Thyroid gland (tissue), 4 donors: ENCODE measurements around the gene FGGY. TPM values are rescaled to one million over a fixed set of nuclear protein-coding genes. Genes with fewer than 3 reads are reported as not detected.
"Not testable (repeated sequence)": the region's sequence is repeated elsewhere in the genome, so short reads cannot be mapped to it uniquely, and the experiment has no call there.

ENCODE experiments used
- DNase-seq, 2 donors: peaks; one replicate each; pipeline ENCODE4 v3.0.0-alpha.2; 2019
- H3K27ac ChIP-seq, 3 donors: fragments of 200-600 bp; sonication (generic); 1 replicate in 2 of 3; 2 replicates in 1 of 3; pipeline ENCODE4 v1.5.1; 2016 to 2019; ENCODE audit warnings: mild to moderate bottlenecking in 1 of 3, moderate library complexity in 1 of 3
- H3K27me3 ChIP-seq: fragments of 200-600 bp; sonication (generic); one replicate; pipeline ENCODE4 v1.5.1; 2019
- H3K36me3 ChIP-seq, 2 donors: fragments of 200-600 bp; sonication (generic); one replicate each; pipeline ENCODE4 v1.5.1; 2016 to 2019
- H3K4me1 ChIP-seq, 2 donors: fragments of 200-600 bp; sonication (generic); one replicate each; pipeline ENCODE4 v1.5.1; 2017 to 2019
- H3K4me3 ChIP-seq, 3 donors: fragments of 200-600 bp; sonication (generic); replicated peaks in 1 of 3; 1 replicate in 2 of 3; 2 replicates in 1 of 3; pipeline ENCODE4 v1.5.1; 2016; ENCODE audit warnings: mild to moderate bottlenecking in 1 of 3
- H3K9me3 ChIP-seq: fragments of 200-600 bp; sonication (generic); one replicate; pipeline ENCODE4 v1.5.1; 2017
- POLR2A ChIP-seq, 2 donors: fragments of 450-650 bp; IDR thresholded peaks; one replicate each; pipeline ENCODE4 v1.6.1; 2017; ENCODE audit warnings: antibody characterized with exemption in 2 of 2, mild to moderate bottlenecking in 2 of 2, moderate library complexity in 1 of 2
- WGBS, 2 donors: methylation state at CpG; one replicate each; pipeline ENCODE4 v1.1.5; 2017; 5-methylcytosine and 5-hydroxymethylcytosine counted together
- intact Hi-C: fragments of 100-400 bp; cut with DNase I; formaldehyde crosslinking; loops from one replicate; pipeline ENCODE4 v1.15.1; 2023
- total RNA-seq, 4 donors: library from RNA; depleted of rRNA; stranded (reverse); fragments of >200 nt; gene quantifications; one replicate each; pipeline ENCODE4 v1.2.3, GENCODE V29; 2016
- TF ChIP-seq, protein P1 (sequence below), 6 experiments: fragments of 200-600 bp in 3 of 6; fragments of 450-650 bp in 3 of 6; sonication (generic) in 3 of 6; IDR thresholded peaks; one replicate each; pipeline ENCODE4 v1.5.1; 2016 to 2019; ENCODE audit warnings: antibody characterized with exemption in 6 of 6, mild to moderate bottlenecking in 2 of 6, inconsistent platforms in 1 of 6, moderate library complexity in 1 of 6

Gene FGGY
- total RNA-seq, 4 donors from 2014 or later, result 24.6 to 46.1 (median 36.4) TPM

DNA sequence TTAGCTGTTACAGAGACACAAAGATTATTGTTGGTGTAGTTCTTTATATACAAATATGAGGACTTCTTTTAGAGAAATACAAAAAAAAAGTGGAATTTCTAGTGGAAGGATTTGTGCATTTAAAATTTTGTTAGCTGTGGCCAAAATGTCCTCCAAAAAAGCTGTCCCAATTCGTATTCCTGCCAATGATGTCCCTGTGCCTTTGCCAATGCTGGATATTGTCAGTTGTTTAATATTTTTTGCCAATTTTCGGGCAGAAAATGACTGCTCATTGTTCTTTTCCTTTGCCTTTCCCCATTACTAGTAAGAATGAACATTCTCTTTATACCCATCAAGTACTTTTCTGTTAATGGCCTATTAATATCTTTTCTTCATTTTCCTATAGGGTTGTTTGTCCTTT lies 407.8 kb downstream of the FGGY start:
- H3K9me3 ChIP-seq, result no peaks in the 10 kb centered on the region
- intact Hi-C loops, result loop anchor here (10.0 kb wide), 1 partner anchor 960 kb away; no protein-coding TSS in a partner anchor
- H3K4me3 ChIP-seq, result no peak overlapping the region
- peaks cover 4 to 33% of the 10 kb centered on the region in 2 donors for H3K4me1 ChIP-seq
- DNase-seq, result no peak
- WGBS, 2 donors, result 72 to 87% methylated on average over 2 of the region's 2 CpGs
- peak overlapping the region in 2 of 3 donors; percentile 17 to 33 for H3K27ac ChIP-seq
- no peak for TF ChIP-seq POLR2A (IDR thresholded peaks at IDR 0.05)
- TF ChIP-seq, protein P1, sequence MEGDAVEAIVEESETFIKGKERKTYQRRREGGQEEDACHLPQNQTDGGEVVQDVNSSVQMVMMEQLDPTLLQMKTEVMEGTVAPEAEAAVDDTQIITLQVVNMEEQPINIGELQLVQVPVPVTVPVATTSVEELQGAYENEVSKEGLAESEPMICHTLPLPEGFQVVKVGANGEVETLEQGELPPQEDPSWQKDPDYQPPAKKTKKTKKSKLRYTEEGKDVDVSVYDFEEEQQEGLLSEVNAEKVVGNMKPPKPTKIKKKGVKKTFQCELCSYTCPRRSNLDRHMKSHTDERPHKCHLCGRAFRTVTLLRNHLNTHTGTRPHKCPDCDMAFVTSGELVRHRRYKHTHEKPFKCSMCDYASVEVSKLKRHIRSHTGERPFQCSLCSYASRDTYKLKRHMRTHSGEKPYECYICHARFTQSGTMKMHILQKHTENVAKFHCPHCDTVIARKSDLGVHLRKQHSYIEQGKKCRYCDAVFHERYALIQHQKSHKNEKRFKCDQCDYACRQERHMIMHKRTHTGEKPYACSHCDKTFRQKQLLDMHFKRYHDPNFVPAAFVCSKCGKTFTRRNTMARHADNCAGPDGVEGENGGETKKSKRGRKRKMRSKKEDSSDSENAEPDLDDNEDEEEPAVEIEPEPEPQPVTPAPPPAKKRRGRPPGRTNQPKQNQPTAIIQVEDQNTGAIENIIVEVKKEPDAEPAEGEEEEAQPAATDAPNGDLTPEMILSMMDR (IDR thresholded peaks at IDR 0.05), result no peak
- no peaks in the 10 kb centered on the region for H3K27me3 ChIP-seq
- no peaks in the 10 kb centered on the region for H3K36me3 ChIP-seq

DNA sequence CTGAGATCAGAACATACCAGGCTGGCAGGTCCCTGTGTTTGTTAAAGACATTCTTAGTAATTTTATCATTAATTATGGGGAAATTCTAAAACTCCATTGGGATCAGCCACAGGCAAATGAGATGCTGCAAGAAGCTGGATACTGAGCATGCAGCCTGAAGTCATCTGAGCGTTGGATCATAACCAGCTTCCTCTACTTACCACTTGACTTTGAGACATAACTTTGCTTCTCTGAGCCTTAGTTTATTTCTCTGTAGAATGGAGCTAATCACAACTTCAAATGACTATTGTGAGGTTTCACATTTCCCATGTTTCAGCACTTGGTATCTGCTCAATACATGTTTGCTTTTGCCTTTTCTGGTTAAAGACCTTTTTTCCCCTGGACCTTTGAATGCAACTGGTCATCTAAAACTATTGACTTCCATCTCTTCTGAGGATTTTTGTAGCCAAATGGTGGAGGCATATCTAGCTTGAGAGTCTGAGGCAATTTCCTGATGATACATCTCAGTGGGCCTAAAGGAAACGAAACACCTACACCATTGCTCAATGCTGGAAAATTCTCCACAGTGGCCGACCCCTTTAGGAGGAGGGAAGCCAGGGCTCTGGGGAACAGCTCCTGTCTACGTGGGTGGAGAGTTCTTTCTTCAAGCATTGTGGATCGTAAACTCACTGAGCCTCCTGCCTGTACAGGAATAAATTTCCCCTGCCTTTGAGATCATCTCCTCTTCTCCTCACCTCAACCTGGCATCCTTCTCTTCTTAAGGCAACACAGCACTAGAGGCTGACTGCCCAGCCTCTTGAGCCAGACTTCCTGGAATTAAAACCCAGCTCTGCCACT lies 408.8 kb downstream of the FGGY start:
- no peaks in the 10 kb centered on the region for H3K36me3 ChIP-seq
- H3K27ac ChIP-seq, result peak overlapping the region in 2 of 3 donors; percentile 10 to 33
- peaks cover 4 to 33% of the 10 kb centered on the region in 2 donors for H3K4me1 ChIP-seq
- TF ChIP-seq, protein P1 (IDR thresholded peaks at IDR 0.05), result no peak
- TF ChIP-seq POLR2A (IDR thresholded peaks at IDR 0.05), result no peak
- 49 to 67% methylated on average over 5 of the region's 5 CpGs for WGBS, 2 donors
- H3K4me3 ChIP-seq, result no peak overlapping the region
- no peaks in the 10 kb centered on the region for H3K9me3 ChIP-seq
- intact Hi-C loops, result loop anchor here (10.0 kb wide), 1 partner anchor 961 kb away; no protein-coding TSS in a partner anchor
- no peaks in the 10 kb centered on the region for H3K27me3 ChIP-seq
- peak in 1 of 2 donors; percentile 9 for DNase-seq

DNA sequence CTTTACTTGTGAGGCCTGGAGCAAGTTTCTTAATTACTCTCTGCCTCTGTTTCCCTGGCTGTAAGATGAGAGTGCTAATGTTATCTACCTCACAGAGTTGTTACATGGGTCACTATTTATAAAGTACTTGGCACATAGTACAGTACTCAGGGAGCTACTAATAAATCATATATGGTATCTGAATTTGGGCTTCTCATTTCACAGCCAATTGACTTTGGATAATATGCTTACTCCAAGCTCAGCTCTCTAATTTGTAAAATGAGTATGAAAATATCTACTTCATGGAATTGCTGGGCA lies 409.4 kb downstream of the FGGY start:
- no peak for TF ChIP-seq POLR2A (IDR thresholded peaks at IDR 0.05)
- TF ChIP-seq, protein P1 (IDR thresholded peaks at IDR 0.05), result no peak
- Histone ChIP-seq H3K36me3 (no peaks in the 10 kb centered on the region), H3K27ac (peak overlapping the region in 2 of 3 donors; percentile 6 to 10), H3K4me3 (no peak overlapping the region), H3K27me3 (no peaks in the 10 kb centered on the region), H3K4me1 (peaks cover 4 to 33% of the 10 kb centered on the region in 2 donors), H3K9me3 (no peaks in the 10 kb centered on the region)
- intact Hi-C loops, result loop anchor here (10.0 kb wide), 1 partner anchor 961 kb away; no protein-coding TSS in a partner anchor
- no peak for DNase-seq

DNA sequence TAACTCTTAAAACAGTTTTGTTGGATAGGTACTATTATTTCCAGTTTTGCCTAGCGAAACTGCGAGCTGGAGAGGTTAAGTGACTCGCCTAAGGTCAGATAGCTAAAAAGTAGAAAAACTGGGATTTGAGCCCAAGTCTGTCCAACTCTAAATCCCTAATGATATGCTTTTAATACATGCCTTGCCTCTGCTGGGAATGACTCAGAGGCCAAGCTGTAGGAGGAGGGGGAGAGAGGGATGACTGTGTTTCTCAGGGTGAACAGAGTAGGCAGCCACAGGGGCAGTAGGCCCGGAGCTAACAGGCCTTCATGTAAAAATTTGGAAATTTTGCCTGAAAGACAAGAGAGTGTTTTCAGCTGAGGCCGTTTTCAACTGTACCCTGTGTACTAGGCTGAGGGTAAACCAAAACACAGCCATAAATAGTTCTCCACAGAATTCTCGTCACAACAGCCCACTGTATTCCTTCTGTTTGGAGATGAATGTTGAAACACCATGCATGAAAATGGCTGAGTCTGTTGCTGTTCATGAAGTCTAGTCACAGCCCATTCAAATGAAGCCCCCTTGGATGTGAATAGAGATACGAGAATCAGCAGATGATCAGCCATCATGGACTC lies 410.4 kb downstream of the FGGY start:
- Histone ChIP-seq H3K9me3 (no peaks in the 10 kb centered on the region), H3K4me1 (peaks cover 4 to 33% of the 10 kb centered on the region in 2 donors), H3K27ac (peak overlapping the region in 1 of 3 donors; percentile 6), H3K4me3 (no peak overlapping the region), H3K27me3 (no peaks in the 10 kb centered on the region), H3K36me3 (no peaks in the 10 kb centered on the region)
- no peak for DNase-seq
- 80 to 85% methylated on average over 7 of the region's 7 CpGs for WGBS, 2 donors
- intact Hi-C loops, result loop anchor here (10.0 kb wide), 1 partner anchor 962 kb away; no protein-coding TSS in a partner anchor
- TF ChIP-seq POLR2A (IDR thresholded peaks at IDR 0.05), result no peak
- TF ChIP-seq, protein P1 (IDR thresholded peaks at IDR 0.05), result no peak

DNA sequence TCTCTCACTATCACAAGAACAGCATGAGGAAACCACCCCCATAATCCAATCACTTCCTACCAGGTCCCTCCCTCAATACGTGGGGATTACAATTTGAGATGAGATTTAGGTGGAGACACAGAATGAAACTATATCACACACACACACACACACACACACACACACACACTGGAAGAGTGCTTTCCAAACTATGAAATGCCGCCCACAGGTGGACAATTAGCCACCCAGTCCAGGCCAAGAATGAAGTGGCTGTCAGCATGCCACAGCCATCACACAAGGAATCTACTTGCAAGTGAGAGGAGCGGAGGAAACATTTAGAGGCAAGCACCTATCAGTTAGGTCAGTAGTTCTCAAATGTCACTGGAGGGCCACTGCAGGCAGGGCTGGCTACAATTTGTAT lies 412.4 kb downstream of the FGGY start:
- peaks cover 4 to 25% of the 10 kb centered on the region in 2 donors for H3K4me1 ChIP-seq
- intact Hi-C loops, result loop anchor here (10.0 kb wide), 1 partner anchor 965 kb away; no protein-coding TSS in a partner anchor
- H3K27ac ChIP-seq, result no peak overlapping the region
- 88 to 94% methylated on average over 3 of the region's 3 CpGs for WGBS, 2 donors
- H3K36me3 ChIP-seq, result no peaks in the 10 kb centered on the region
- H3K4me3 ChIP-seq, result no peak overlapping the region
- peak in 1 of 2 donors; percentile 22 for DNase-seq
- H3K27me3 ChIP-seq, result no peaks in the 10 kb centered on the region
- TF ChIP-seq POLR2A (IDR thresholded peaks at IDR 0.05), result no peak
- TF ChIP-seq, protein P1 (IDR thresholded peaks at IDR 0.05), result no peak
- H3K9me3 ChIP-seq, result no peaks in the 10 kb centered on the region

DNA sequence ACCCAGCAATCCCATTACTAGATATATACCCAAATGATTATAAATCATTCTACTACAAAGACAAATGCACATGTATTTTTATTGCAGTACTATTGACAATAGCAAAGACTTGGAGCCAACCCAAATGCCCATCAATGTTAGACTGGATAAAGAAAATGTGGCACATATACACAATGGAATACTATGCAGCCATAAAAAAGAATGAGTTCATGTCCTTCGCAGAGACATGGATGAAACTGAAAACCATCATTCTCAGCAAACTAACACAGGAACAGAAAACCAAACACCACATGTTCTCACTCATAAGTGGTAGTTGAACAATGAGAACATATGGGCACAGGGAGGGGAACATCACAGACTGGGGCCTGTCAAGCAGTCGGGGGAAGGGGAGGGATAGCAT lies 414.0 kb downstream of the FGGY start:
- intact Hi-C loops, H3K9me3 ChIP-seq, H3K36me3 ChIP-seq, H3K27ac ChIP-seq, H3K4me3 ChIP-seq, DNase-seq, H3K27me3 ChIP-seq: not testable (repeated sequence)
- 91 to 98% methylated on average over 2 of the region's 2 CpGs for WGBS, 2 donors
- peaks cover 4 to 17% of the 10 kb centered on the region in 2 donors for H3K4me1 ChIP-seq
